SK-N-MC (cell line): Measurements from ENCODE around the gene FHIP1A.

Source experiments
- DNase-seq: peaks from one replicate; pipeline ENCODE4 v3.0.0-alpha.2; 2011; ENCODE audit warnings: low read depth, low spot score
- H3K27ac ChIP-seq: fragments of 200-600 bp; sonication (generic); 2 replicates; pipeline ENCODE4 v1.5.1; 2016; ENCODE audit warnings: mixed run types
- H3K36me3 ChIP-seq: fragments of 200-600 bp; sonication (generic); 2 replicates; pipeline ENCODE4 v1.6.1; 2017; ENCODE audit warnings: antibody characterized with exemption, low read length, mixed read lengths; ENCODE audit not compliant: insufficient read depth
- H3K4me3 ChIP-seq: fragments of 200-600 bp; sonication (generic); 2 replicates; pipeline ENCODE4 v1.5.1; 2016
- H3K9ac ChIP-seq: fragments of 200-600 bp; sonication (generic); 2 replicates; pipeline ENCODE4 v1.8.0; 2017; ENCODE audit warnings: mixed run types, mixed read lengths; ENCODE audit not compliant: insufficient read length
- H3K9me3 ChIP-seq: fragments of 200-600 bp; sonication (generic); 2 replicates; pipeline ENCODE4 v1.6.1; 2017; ENCODE audit warnings: low read depth, mild to moderate bottlenecking, antibody characterized with exemption, low read length, moderate library complexity, mixed read lengths
- EZH2 ChIP-seq: fragments of 200-600 bp; sonication (generic); IDR thresholded peaks from one replicate; pipeline ENCODE4 v1.6.1; 2017; ENCODE audit warnings: antibody characterized with exemption
- FOXP2 ChIP-seq: optimal IDR thresholded peaks from 2 replicates; pipeline ENCODE3; 2011; ENCODE audit warnings: mild to moderate bottlenecking, moderate library complexity; ENCODE audit not compliant: insufficient read depth; ENCODE audit errors: extremely low read length, control extremely low read depth
- POLR2AphosphoS5 ChIP-seq: IDR thresholded peaks from 2 replicates; pipeline ENCODE4 v1.6.1; 2012; ENCODE audit warnings: mild to moderate bottlenecking, low read depth, low read length, borderline replicate concordance

FHIP1A gene

GRCh38 chr4:151458148-151458547 lies 49.2 kb downstream of the FHIP1A start:
- Histone ChIP-seq H3K9ac (no peak overlapping the region), H3K36me3 (no peaks in the 10 kb centered on the region), H3K9me3 (no peaks in the 10 kb centered on the region), H3K27ac (no peak overlapping the region), H3K4me3 (no peak overlapping the region)
- TF ChIP-seq POLR2AphosphoS5 (no peak), FOXP2 (no peak), EZH2 (no peak)
- no peak for DNase-seq
